ENCODE measurements around the gene NCKAP5. TPM values are rescaled to one million over a fixed set of nuclear protein-coding genes. Genes with fewer than 3 reads are reported as not detected.

The NCKAP5 gene
- total and polyA plus RNA-seq, 2 experiments from 2014 or later = 0.65 to 0.86 TPM

- H3K4me2 ChIP-seq (ENCODE audit: unreplicated experiment) = no peak overlapping the region
- no peak overlapping the region for H2AFZ ChIP-seq
- in situ Hi-C loops (cut with MboI) = no loop called here
- H3K4me1 ChIP-seq (ENCODE audit: insufficient read depth) = no peaks in the 10 kb centered on the region
- H4K20me1 ChIP-seq (ENCODE audit: insufficient read depth) = no peaks in the 10 kb centered on the region
- H3K9ac ChIP-seq = no peak overlapping the region
- H3F3A ChIP-seq (ENCODE audit: insufficient read depth) = no peaks in the 10 kb centered on the region
- H3K4me3 ChIP-seq = no peak overlapping the region
- no peaks in the 10 kb centered on the region for H3K36me3 ChIP-seq (ENCODE audit: low read depth)
- DNase-seq = peak; percentile 4
- no peaks in the 10 kb centered on the region for H3K9me3 ChIP-seq (ENCODE audit: low read depth)
- WGBS, 2 experiments (ENCODE audit: low coverage in 1 of 2, low lambda C conversion rate in 2 of 2, missing lambda C conversion rate in 2 of 2) = 60 to 66% methylated on average over 3 of the region's 3 CpGs
- no peaks in the 10 kb centered on the region for H3K9me2 ChIP-seq (ENCODE audit: insufficient read depth)
- H3K27me3 ChIP-seq (replicated peaks; ENCODE audit: insufficient read depth) = no peaks in the 10 kb centered on the region
- TF ChIP-seq EZH2 (IDR thresholded peaks at IDR 0.05; ENCODE audit: insufficient read depth, poor library complexity, severe bottlenecking) (no peak), EZH2phosphoT487 (IDR thresholded peaks at IDR 0.05; ENCODE audit: insufficient read depth, low read depth) (no peak)
- H3K27ac ChIP-seq = no peak overlapping the region
- H3K79me2 ChIP-seq (ENCODE audit: insufficient read depth) = no peaks in the 10 kb centered on the region
Measured at GRCh38 chr2:133458280-133458679, 110.0 kb downstream of the NCKAP5 start.

DNA sequence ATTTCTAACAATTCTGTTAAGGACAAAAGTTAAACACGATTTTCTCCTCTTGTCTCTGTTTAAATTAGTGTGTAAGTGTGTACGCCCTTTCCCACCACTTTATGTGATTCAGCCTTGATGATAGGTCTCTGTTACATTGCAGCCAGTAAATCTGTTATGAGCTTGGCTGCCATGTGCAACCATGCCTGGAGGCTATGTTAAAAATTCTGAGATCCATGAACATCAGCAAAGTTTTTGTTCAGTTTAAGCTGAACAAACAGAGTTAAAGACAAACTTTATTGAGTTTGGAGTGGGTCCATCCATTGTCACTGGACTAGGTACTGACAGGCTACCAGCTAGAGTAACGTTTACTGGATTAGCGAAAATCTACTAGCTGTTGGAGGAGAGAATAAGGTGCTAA is 110.4 kb downstream of the NCKAP5 start:
- no peak overlapping the region for H3K4me3 ChIP-seq
- H3K79me2 ChIP-seq (ENCODE audit: insufficient read depth) = no peaks in the 10 kb centered on the region
- no peaks in the 10 kb centered on the region for H3K4me1 ChIP-seq (ENCODE audit: insufficient read depth)
- H3F3A ChIP-seq (ENCODE audit: insufficient read depth) = no peaks in the 10 kb centered on the region
- WGBS, 2 experiments (ENCODE audit: low coverage in 1 of 2, low lambda C conversion rate in 2 of 2, missing lambda C conversion rate in 2 of 2) = 65% methylated on average over 4 of the region's 4 CpGs
- in situ Hi-C loops (cut with MboI) = no loop called here
- no peak for TF ChIP-seq EZH2phosphoT487 (IDR thresholded peaks at IDR 0.05; ENCODE audit: insufficient read depth, low read depth)
- no peak for TF ChIP-seq EZH2 (IDR thresholded peaks at IDR 0.05; ENCODE audit: insufficient read depth, poor library complexity, severe bottlenecking)
- DNase-seq = no peak
- H3K9me2 ChIP-seq (ENCODE audit: insufficient read depth) = no peaks in the 10 kb centered on the region
- no peak overlapping the region for H3K27ac ChIP-seq
- no peaks in the 10 kb centered on the region for H3K36me3 ChIP-seq (ENCODE audit: low read depth)
- no peaks in the 10 kb centered on the region for H3K9me3 ChIP-seq (ENCODE audit: low read depth)
- no peak overlapping the region for H2AFZ ChIP-seq
- no peaks in the 10 kb centered on the region for H3K27me3 ChIP-seq (replicated peaks; ENCODE audit: insufficient read depth)
- H4K20me1 ChIP-seq (ENCODE audit: insufficient read depth) = no peaks in the 10 kb centered on the region
- no peak overlapping the region for H3K4me2 ChIP-seq (ENCODE audit: unreplicated experiment)
- no peak overlapping the region for H3K9ac ChIP-seq

GRCh38 chr2:133456971-133457370 is 111.3 kb downstream of the NCKAP5 start:
- Histone ChIP-seq H3K36me3 (ENCODE audit: low read depth) (no peaks in the 10 kb centered on the region), H3K4me1 (ENCODE audit: insufficient read depth) (no peaks in the 10 kb centered on the region), H3K4me2 (ENCODE audit: unreplicated experiment) (no peak overlapping the region), H3K9me3 (ENCODE audit: low read depth) (no peaks in the 10 kb centered on the region), H3K9ac (no peak overlapping the region), H3K9me2 (ENCODE audit: insufficient read depth) (no peaks in the 10 kb centered on the region), H2AFZ (no peak overlapping the region), H3K27ac (no peak overlapping the region), H3K4me3 (no peak overlapping the region), H3F3A (ENCODE audit: insufficient read depth) (no peaks in the 10 kb centered on the region), H4K20me1 (ENCODE audit: insufficient read depth) (no peaks in the 10 kb centered on the region), H3K79me2 (ENCODE audit: insufficient read depth) (no peaks in the 10 kb centered on the region), H3K27me3 (replicated peaks; ENCODE audit: insufficient read depth) (no peaks in the 10 kb centered on the region)
- DNase-seq = no peak
- in situ Hi-C loops (cut with MboI) = no loop called here
- TF ChIP-seq EZH2phosphoT487 (IDR thresholded peaks at IDR 0.05; ENCODE audit: insufficient read depth, low read depth) = no peak
- no peak for TF ChIP-seq EZH2 (IDR thresholded peaks at IDR 0.05; ENCODE audit: insufficient read depth, poor library complexity, severe bottlenecking)
- 65 to 77% methylated on average over 3 of the region's 3 CpGs for WGBS, 2 experiments (ENCODE audit: low coverage in 1 of 2, low lambda C conversion rate in 2 of 2, missing lambda C conversion rate in 2 of 2)

DNA sequence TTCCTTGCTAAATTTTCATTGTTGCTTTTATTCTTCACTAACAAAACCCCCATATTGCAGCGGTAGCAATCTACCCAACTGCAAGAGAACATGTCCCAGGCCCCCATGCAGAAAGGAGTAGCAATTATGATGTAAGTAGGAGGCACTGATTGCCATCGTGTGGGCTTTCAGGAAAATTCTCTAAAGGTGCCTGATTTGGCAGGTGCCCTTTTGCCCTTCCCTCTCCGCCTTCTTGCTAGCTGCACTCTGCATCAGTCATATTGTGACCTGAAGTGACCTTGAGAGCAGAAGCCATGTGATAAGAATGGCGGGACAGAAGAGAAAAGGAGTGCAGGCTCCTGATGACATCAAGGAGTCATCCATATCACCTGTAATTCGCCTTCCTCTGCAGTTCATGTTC is 112.1 kb downstream of the NCKAP5 start:
- H3K27me3 ChIP-seq (replicated peaks; ENCODE audit: insufficient read depth) = no peaks in the 10 kb centered on the region
- no peaks in the 10 kb centered on the region for H3K4me1 ChIP-seq (ENCODE audit: insufficient read depth)
- no peak overlapping the region for H3K4me3 ChIP-seq
- H3K36me3 ChIP-seq (ENCODE audit: low read depth) = no peaks in the 10 kb centered on the region
- H4K20me1 ChIP-seq (ENCODE audit: insufficient read depth) = no peaks in the 10 kb centered on the region
- H3K9me2 ChIP-seq (ENCODE audit: insufficient read depth) = no peaks in the 10 kb centered on the region
- H3K79me2 ChIP-seq (ENCODE audit: insufficient read depth) = no peaks in the 10 kb centered on the region
- 45 to 52% methylated on average over 5 of the region's 5 CpGs for WGBS, 2 experiments (ENCODE audit: low coverage in 1 of 2, low lambda C conversion rate in 2 of 2, missing lambda C conversion rate in 2 of 2)
- no peak overlapping the region for H3K4me2 ChIP-seq (ENCODE audit: unreplicated experiment)
- no peak overlapping the region for H3K27ac ChIP-seq
- H2AFZ ChIP-seq = no peak overlapping the region
- H3K9me3 ChIP-seq (ENCODE audit: low read depth) = no peaks in the 10 kb centered on the region
- no peak for TF ChIP-seq EZH2 (IDR thresholded peaks at IDR 0.05; ENCODE audit: insufficient read depth, poor library complexity, severe bottlenecking)
- no peak for TF ChIP-seq EZH2phosphoT487 (IDR thresholded peaks at IDR 0.05; ENCODE audit: insufficient read depth, low read depth)
- in situ Hi-C loops (cut with MboI) = no loop called here
- H3K9ac ChIP-seq = no peak overlapping the region
- H3F3A ChIP-seq (ENCODE audit: insufficient read depth) = no peaks in the 10 kb centered on the region
- DNase-seq = no peak

GRCh38 chr2:133453032-133453431 is 115.2 kb downstream of the NCKAP5 start:
- no peaks in the 10 kb centered on the region for H3K79me2 ChIP-seq (ENCODE audit: insufficient read depth)
- H4K20me1 ChIP-seq (ENCODE audit: insufficient read depth) = no peaks in the 10 kb centered on the region
- no peak overlapping the region for H3K9ac ChIP-seq
- no peaks in the 10 kb centered on the region for H3K9me2 ChIP-seq (ENCODE audit: insufficient read depth)
- in situ Hi-C loops (cut with MboI) = no loop called here
- no peak overlapping the region for H3K4me2 ChIP-seq (ENCODE audit: unreplicated experiment)
- H3K36me3 ChIP-seq (ENCODE audit: low read depth) = no peaks in the 10 kb centered on the region
- TF ChIP-seq EZH2phosphoT487 (IDR thresholded peaks at IDR 0.05; ENCODE audit: insufficient read depth, low read depth) (no peak), EZH2 (IDR thresholded peaks at IDR 0.05; ENCODE audit: insufficient read depth, poor library complexity, severe bottlenecking) (no peak)
- DNase-seq = no peak
- H2AFZ ChIP-seq = no peak overlapping the region
- no peaks in the 10 kb centered on the region for H3K27me3 ChIP-seq (replicated peaks; ENCODE audit: insufficient read depth)
- 26 to 38% methylated on average over 1 of the region's 1 CpG for WGBS, 2 experiments (ENCODE audit: low coverage in 1 of 2, low lambda C conversion rate in 2 of 2, missing lambda C conversion rate in 2 of 2)
- no peak overlapping the region for H3K4me3 ChIP-seq
- H3K4me1 ChIP-seq (ENCODE audit: insufficient read depth) = no peaks in the 10 kb centered on the region
- no peaks in the 10 kb centered on the region for H3K9me3 ChIP-seq (ENCODE audit: low read depth)
- H3F3A ChIP-seq (ENCODE audit: insufficient read depth) = no peaks in the 10 kb centered on the region
- H3K27ac ChIP-seq = no peak overlapping the region

Measured in GM23248 (cell line).